Fibroblast of pulmonary artery (primary cell): Measurements from ENCODE around the gene KHSRP.

Experiments
- DNase-seq: peaks from one replicate; pipeline ENCODE4 v3.0.0-alpha.2; 2010; ENCODE audit warnings: low read depth
- H3K4me3 ChIP-seq: replicated peaks from 2 replicates; pipeline ENCODE4 v1.5.1; 2011; ENCODE audit warnings: low read depth, mild to moderate bottlenecking, control low read depth, low read length, moderate library complexity
- TF ChIP-seq, protein P1 (sequence below): IDR thresholded peaks from 2 replicates; pipeline ENCODE4 v1.5.1; 2011; ENCODE audit warnings: mild to moderate bottlenecking, control low read depth, low read length, inconsistent platforms; ENCODE audit errors: missing control alignments

Gene KHSRP

DNA sequence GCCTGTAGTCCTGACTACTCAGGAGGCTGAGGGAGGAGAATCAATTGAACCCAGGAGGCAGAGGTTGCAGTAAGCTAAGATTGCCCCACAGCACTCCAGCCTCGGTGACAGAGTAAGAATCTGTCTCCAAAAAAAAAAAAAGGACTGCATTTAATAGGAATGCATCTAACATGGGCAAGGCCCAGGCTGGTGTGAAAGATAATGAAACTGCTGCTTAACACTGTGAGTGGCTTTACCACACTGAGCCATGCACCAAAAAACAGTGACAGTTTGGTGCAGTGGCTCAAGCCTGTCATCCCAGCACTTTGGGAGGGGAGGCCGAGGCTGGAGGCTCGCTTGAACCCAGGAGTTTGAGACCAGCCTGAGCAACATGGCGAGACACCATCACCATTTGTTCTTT, 40.2 kb downstream of the KHSRP start:
- no peak for DNase-seq
- TF ChIP-seq, protein P1, sequence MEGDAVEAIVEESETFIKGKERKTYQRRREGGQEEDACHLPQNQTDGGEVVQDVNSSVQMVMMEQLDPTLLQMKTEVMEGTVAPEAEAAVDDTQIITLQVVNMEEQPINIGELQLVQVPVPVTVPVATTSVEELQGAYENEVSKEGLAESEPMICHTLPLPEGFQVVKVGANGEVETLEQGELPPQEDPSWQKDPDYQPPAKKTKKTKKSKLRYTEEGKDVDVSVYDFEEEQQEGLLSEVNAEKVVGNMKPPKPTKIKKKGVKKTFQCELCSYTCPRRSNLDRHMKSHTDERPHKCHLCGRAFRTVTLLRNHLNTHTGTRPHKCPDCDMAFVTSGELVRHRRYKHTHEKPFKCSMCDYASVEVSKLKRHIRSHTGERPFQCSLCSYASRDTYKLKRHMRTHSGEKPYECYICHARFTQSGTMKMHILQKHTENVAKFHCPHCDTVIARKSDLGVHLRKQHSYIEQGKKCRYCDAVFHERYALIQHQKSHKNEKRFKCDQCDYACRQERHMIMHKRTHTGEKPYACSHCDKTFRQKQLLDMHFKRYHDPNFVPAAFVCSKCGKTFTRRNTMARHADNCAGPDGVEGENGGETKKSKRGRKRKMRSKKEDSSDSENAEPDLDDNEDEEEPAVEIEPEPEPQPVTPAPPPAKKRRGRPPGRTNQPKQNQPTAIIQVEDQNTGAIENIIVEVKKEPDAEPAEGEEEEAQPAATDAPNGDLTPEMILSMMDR, result no peak

DNA sequence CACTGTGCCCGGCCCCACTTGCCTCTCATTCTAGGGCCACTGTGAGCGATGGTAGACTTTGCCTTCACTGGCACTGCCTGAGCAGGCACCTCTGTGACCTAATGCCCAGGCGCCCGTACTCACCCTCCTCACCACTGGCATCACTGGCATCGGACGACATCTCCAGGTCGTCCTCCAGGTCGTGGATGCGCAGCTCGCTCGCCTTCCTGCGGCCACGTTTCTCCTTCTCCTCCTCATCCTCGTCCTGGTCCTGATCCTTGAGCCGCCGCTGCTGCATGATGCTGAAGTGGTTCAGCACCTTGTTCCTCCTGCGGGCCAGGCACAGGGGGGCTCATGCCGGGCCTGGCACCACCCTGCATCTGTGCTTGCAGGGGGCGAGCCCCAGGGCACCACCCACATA, 41.4 kb downstream of the KHSRP start:
- no peak for DNase-seq
- TF ChIP-seq, protein P1, result no peak
- H3K4me3 ChIP-seq, result no peak overlapping the region

More for the DNA sequence above, 40.2 kb downstream of the KHSRP start:
- no peak overlapping the region for H3K4me3 ChIP-seq

DNA sequence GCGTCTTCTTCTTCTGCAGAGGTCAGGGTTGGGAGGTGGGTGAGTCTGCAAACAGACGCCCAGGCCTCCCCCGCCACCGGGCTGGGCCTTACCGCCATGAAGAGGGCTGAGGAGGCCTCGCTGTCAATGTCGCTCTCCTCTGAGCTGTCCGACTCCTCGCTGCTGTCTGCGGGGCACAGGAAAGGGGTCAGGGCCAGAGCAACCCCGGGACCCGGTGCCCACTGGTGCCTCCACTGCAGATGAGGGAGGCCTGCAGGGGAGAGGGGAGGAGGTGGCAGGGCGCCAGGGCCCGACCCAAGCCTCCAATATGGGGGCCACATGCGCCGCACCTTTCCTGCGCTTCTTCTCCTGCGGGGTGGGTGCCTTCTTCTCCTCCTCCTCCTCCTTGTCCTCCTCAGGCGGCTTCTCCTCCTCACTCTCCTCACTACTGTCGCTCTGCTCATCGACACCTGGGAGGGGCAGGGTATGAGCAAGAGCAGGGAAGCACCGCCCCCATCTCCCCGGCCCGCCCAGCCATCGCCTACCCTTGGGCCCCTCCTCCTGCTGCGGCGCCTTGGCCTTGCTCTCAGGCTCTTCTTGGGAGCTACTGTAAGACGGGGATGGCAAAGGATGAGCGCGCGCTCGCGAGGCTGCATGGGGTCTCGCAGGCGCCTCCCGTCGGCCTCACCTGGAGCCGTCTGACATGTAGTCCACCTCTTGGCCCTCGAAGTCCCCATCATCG, 43.4 kb downstream of the KHSRP start:
- no peak overlapping the region for H3K4me3 ChIP-seq
- TF ChIP-seq, protein P1, result no peak
- no peak for DNase-seq

DNA sequence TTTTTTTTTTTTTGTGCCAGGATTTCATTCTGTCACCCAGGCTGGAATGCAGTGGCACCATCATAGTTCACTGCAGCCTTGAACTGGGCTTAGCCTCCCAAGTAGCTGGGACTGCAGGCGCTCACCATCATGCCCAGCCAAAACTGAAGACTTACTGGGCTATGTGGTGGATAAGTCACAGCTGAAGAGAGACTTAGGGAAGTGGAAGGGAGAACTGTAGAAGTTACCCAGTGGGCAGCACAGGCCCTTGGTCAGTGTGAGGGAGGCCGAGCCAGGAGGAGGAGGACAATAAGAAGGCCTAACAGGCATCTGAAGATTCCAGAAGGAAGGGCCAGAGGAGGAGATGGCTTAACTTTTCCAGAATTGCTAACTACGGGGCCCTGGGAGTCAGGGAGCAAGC, 44.9 kb downstream of the KHSRP start:
- DNase-seq, result no peak
- H3K4me3 ChIP-seq, result no peak overlapping the region
- TF ChIP-seq, protein P1, result no peak

DNA sequence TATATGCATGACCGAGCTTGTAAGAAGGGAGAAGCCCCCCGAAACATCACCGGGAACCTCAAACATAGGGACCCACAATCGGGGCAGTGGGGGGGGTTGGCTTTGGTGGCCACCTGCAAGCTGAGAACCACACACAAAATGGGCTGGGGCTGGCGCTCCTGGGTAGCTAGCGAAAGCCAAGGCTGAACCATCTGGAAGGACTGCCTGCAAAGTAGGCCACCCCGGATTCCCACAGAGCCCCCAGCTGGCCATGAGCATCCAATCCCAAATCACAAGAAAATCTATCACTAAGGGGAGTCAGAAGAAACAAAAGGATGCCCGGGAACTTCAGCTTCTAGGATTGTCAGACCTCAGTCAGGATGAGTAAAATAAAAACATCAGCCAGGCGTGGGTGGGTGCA, 46.1 kb downstream of the KHSRP start:
- no peak for DNase-seq
- TF ChIP-seq, protein P1, result no peak
- H3K4me3 ChIP-seq, result no peak overlapping the region

DNA sequence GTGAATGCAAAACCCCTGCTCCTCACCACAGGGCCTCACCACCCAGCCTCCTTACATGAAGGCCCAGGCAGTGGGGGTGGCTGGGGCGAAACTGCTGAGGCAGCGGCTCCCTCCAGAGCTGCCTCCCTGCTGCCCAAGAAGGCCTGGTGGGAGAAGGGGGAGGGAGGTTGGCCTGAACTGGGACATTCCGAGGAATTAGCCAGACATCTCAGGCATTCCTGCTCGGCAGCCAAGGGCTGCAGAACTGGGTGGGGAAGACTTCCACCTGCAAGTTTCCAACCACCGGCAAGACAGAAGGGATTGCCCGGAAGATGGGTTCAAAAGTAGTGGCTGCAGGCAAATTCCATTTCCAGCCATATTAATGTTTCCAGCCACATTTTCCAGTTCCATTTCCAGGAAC, 46.6 kb downstream of the KHSRP start:
- TF ChIP-seq, protein P1, result no peak
- peak; percentile 21 for DNase-seq
- no peak overlapping the region for H3K4me3 ChIP-seq
